Uterus (tissue), 4 donors: ENCODE results near the gene CWC27. TPM values are rescaled to one million over a fixed set of nuclear protein-coding genes. Genes with fewer than 3 reads are reported as not detected.

Experiments used
- DNase-seq, 2 donors: peaks; one replicate each; pipeline ENCODE4 v3.0.0-alpha.2; 2019 to 2020
- H3K27ac ChIP-seq, 2 donors: fragments of 200-600 bp; sonication (generic); 1 replicate in 1 of 2; 2 replicates in 1 of 2; pipeline ENCODE4 v1.5.1; 2016 to 2018
- H3K27me3 ChIP-seq, 2 donors: fragments of 200-600 bp; sonication (generic); one replicate each; pipeline ENCODE4 v1.5.1; 2018 to 2019; ENCODE audit warnings: control low read depth in 1 of 2
- H3K36me3 ChIP-seq, 2 donors: fragments of 200-600 bp; sonication (generic); one replicate each; pipeline ENCODE4 v1.5.1; 2019; ENCODE audit warnings: control low read depth in 1 of 2
- H3K4me1 ChIP-seq, 2 donors: fragments of 200-600 bp; sonication (generic); one replicate each; pipeline ENCODE4 v1.5.1; 2018 to 2019; ENCODE audit warnings: control low read depth in 1 of 2
- H3K4me3 ChIP-seq, 2 donors: fragments of 200-600 bp; sonication (generic); 1 replicate in 1 of 2; 2 replicates in 1 of 2; pipeline ENCODE4 v1.5.1; 2018 to 2019; ENCODE audit warnings: mild to moderate bottlenecking in 1 of 2
- H3K9me3 ChIP-seq, 2 donors: fragments of 200-600 bp; sonication (generic); one replicate each; pipeline ENCODE4 v1.5.1; 2019; ENCODE audit warnings: control low read depth in 1 of 2
- CTCF ChIP-seq, 4 experiments: fragments of 200-600 bp in 2 of 4; fragments of 450-650 bp in 2 of 4; sonication (generic) in 2 of 4; IDR thresholded peaks; one replicate each; pipeline ENCODE4 v1.5.1; 2016 to 2019; ENCODE audit warnings: antibody characterized with exemption in 4 of 4, mild to moderate bottlenecking in 2 of 4, moderate library complexity in 1 of 4
- POLR2A ChIP-seq, 2 donors: fragments of 450-650 bp; IDR thresholded peaks; one replicate each; pipeline ENCODE4 v1.6.1; 2016; ENCODE audit warnings: antibody characterized with exemption in 2 of 2, mild to moderate bottlenecking in 1 of 2, moderate library complexity in 1 of 2
- intact Hi-C: fragments of 100-400 bp; cut with DNase I; formaldehyde crosslinking; loops from one replicate; pipeline ENCODE4 v1.15.1; 2023; ENCODE audit warnings: low total_unique reads
- total RNA-seq, 4 donors: library from RNA; depleted of rRNA in 3 of 4; stranded (reverse); fragments of >200 nt in 3 of 4; gene quantifications; one replicate each; pipeline versions ENCODE4 v1.1.0 to v1.2.4, GENCODE V29; 2014 to 2023
- donor health status: DM: yes; HTN: yes; CAD: no.

The CWC27 gene
- total RNA-seq, 4 donors from 2014 or later, result 7.6 to 28.2 (median 24.2) TPM

DNA sequence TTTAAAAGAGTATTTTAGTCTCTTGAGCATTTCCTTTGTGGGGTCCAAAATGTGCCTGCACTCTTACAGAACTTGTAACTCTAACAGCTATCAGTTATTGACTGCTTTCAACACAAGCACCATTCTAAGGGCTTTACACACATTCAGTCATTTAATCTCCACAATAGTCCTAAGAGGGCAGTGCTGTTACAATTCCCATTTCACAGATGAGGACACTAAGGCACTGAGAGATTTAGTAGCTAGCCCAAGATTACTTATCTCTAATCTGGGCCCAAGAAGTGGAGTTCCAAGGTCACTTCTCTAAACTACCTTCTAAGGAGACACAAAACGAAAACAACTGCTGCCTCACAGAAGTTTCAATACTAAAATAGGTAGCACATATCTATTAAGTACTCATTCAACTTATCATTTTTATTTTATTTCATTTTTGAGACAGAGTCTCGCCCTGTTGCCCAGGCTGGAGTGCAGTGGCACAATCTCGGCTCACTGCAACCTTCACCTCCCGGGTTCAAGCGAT lies 275.2 kb downstream of the CWC27 start:
- no peaks in the 10 kb centered on the region for H3K27me3 ChIP-seq
- H3K4me3 ChIP-seq, result no peak overlapping the region
- no peaks in the 10 kb centered on the region for H3K4me1 ChIP-seq
- H3K9me3 ChIP-seq, result no peaks in the 10 kb centered on the region
- no peak for DNase-seq
- TF ChIP-seq POLR2A (IDR thresholded peaks at IDR 0.05) (no peak), CTCF (IDR thresholded peaks at IDR 0.05) (no peak)
- intact Hi-C loops, result no loop called here
- H3K27ac ChIP-seq, result no peak overlapping the region
- no peaks in the 10 kb centered on the region for H3K36me3 ChIP-seq

DNA sequence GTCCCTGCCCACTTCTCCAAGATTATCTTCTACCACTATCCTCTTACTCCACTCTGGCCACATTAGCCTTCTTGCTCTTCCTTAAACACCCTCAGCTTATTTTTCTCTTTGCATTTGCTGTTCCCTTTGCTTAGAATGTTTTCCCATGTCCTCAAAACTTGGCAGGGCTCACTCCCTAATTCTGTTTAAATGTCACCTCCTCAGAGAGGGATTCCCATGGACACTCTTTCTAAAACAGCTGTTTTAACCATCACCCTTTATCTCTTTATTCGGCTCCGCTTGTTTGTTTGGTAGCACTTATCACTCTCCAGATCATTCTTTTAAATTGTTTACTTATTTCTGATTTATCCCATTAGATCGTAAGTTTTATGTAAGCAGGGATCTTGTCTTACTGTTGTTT lies 278.5 kb downstream of the CWC27 start:
- no peak for DNase-seq
- Histone ChIP-seq H3K9me3 (no peaks in the 10 kb centered on the region), H3K4me1 (no peaks in the 10 kb centered on the region), H3K27ac (peak overlapping the region in 1 of 2 donors; percentile 36), H3K4me3 (no peak overlapping the region), H3K36me3 (no peaks in the 10 kb centered on the region), H3K27me3 (no peaks in the 10 kb centered on the region)
- intact Hi-C loops, result no loop called here
- TF ChIP-seq POLR2A (IDR thresholded peaks at IDR 0.05) (no peak), CTCF (IDR thresholded peaks at IDR 0.05) (no peak)

GRCh38 chr5:65047948-65048690 lies 279.4 kb downstream of the CWC27 start:
- Histone ChIP-seq H3K4me1 (no peaks in the 10 kb centered on the region), H3K27me3 (no peaks in the 10 kb centered on the region), H3K27ac (peak overlapping the region in 1 of 2 donors; percentile 36), H3K36me3 (no peaks in the 10 kb centered on the region), H3K4me3 (no peak overlapping the region), H3K9me3 (no peaks in the 10 kb centered on the region)
- no peak for DNase-seq
- TF ChIP-seq POLR2A (IDR thresholded peaks at IDR 0.05) (no peak), CTCF (IDR thresholded peaks at IDR 0.05) (no peak)
- intact Hi-C loops, result no loop called here

DNA sequence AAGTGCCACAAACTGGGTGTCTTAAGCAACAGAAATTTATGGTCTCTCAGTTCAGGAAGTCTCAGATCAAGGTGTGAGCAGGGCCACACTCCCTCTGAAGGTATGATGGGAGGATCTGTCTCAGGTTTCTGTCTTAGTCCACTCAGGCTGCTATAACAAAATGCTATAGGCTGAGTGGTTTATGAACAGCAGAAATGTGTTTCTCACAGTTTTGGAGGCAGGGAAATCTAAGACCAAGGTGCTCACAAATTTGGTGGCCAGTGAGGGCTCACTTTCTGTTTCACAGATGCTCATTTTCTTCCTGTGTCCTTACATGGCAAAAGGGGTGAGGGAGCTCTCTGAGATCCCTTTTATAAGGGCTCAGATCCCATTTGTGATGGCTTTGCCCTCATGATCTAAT lies 281.4 kb downstream of the CWC27 start:
- Histone ChIP-seq H3K36me3 (no peaks in the 10 kb centered on the region), H3K27me3 (no peaks in the 10 kb centered on the region), H3K4me1 (no peaks in the 10 kb centered on the region), H3K27ac (no peak overlapping the region), H3K4me3 (no peak overlapping the region), H3K9me3 (no peaks in the 10 kb centered on the region)
- TF ChIP-seq CTCF (IDR thresholded peaks at IDR 0.05) (no peak), POLR2A (IDR thresholded peaks at IDR 0.05) (no peak)
- intact Hi-C loops, result no loop called here
- no peak for DNase-seq

DNA sequence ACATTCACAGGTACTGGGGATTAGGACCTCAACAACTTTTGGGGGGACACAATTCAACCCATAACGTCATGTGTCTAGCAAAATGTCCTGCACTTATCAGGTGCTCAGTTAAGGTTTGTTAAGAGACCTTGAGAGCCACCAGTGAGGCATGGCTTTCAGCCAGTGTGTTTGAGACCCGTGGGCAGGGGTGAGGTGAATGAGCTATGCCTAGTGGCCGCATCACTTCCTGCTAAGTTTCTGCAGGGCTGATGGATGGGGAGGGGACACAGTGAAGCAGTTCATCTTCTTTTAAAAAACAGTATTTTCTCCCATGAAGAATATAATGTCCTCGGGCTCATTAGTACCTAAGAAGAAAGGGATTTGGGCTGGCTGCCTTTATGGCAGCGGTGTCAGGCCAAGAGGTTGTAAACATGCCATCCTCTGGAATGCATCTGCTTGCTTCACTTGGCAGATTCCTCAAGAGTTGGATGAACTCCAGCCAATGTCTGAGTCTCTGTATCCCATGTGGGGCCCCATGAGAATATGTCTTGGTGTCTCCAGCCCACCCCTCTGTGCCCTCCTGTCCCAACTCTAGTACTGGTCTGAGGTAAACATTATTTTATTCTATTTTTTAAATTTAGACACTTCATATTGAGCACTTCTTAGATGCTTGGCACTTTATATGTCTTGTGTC lies 282.2 kb downstream of the CWC27 start:
- intact Hi-C loops, result no loop called here
- Histone ChIP-seq H3K4me3 (no peak overlapping the region), H3K27me3 (no peaks in the 10 kb centered on the region), H3K9me3 (no peaks in the 10 kb centered on the region), H3K36me3 (no peaks in the 10 kb centered on the region), H3K27ac (peak overlapping the region in 1 of 2 donors; percentile 31), H3K4me1 (no peaks in the 10 kb centered on the region)
- TF ChIP-seq POLR2A (IDR thresholded peaks at IDR 0.05) (no peak), CTCF (IDR thresholded peaks at IDR 0.05) (no peak)
- peak in 1 of 2 donors; percentile 51 for DNase-seq
